Measurements from ENCODE around the gene EYA2. TPM values are rescaled to one million over a fixed set of nuclear protein-coding genes. Genes with fewer than 3 reads are reported as not detected.

EYA2 gene
- total RNA-seq, 3 donors from 2014 or later (not counting 1 experiment from before 2014, with no cell fraction given) = 0.30 TPM; not detected in 2

GRCh38 chr20:46963758-46964617 lies 69.3 kb downstream of the EYA2 start:
- H3K27ac ChIP-seq (ENCODE audit: low read length) = no peak overlapping the region
- H3K4me3 Mint-ChIP-seq = no peak overlapping the region
- no peaks in the 10 kb centered on the region for H3K9me3 Mint-ChIP-seq
- WGBS (ENCODE audit: insufficient coverage) = 83% methylated on average over 13 of the region's 13 CpGs
- TF ChIP-seq, protein P1, sequence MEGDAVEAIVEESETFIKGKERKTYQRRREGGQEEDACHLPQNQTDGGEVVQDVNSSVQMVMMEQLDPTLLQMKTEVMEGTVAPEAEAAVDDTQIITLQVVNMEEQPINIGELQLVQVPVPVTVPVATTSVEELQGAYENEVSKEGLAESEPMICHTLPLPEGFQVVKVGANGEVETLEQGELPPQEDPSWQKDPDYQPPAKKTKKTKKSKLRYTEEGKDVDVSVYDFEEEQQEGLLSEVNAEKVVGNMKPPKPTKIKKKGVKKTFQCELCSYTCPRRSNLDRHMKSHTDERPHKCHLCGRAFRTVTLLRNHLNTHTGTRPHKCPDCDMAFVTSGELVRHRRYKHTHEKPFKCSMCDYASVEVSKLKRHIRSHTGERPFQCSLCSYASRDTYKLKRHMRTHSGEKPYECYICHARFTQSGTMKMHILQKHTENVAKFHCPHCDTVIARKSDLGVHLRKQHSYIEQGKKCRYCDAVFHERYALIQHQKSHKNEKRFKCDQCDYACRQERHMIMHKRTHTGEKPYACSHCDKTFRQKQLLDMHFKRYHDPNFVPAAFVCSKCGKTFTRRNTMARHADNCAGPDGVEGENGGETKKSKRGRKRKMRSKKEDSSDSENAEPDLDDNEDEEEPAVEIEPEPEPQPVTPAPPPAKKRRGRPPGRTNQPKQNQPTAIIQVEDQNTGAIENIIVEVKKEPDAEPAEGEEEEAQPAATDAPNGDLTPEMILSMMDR (IDR thresholded peaks at IDR 0.05) = no peak
- intact Hi-C loops (cut with micrococcal nuclease) = no loop called here
- H3K36me3 ChIP-seq (ENCODE audit: control insufficient read depth, insufficient read depth, low read length) = no peaks in the 10 kb centered on the region
- no peak for DNase-seq
- no peak overlapping the region for H3K27ac Mint-ChIP-seq
- no peaks in the 10 kb centered on the region for H3K4me1 Mint-ChIP-seq
- no peaks in the 10 kb centered on the region for H3K36me3 Mint-ChIP-seq
- H3K4me3 ChIP-seq (ENCODE audit: low read length) = no peak overlapping the region
- no peaks in the 10 kb centered on the region for H3K27me3 ChIP-seq (ENCODE audit: control insufficient read depth, insufficient read depth, low read length)
- no peaks in the 10 kb centered on the region for H3K4me1 ChIP-seq (ENCODE audit: control insufficient read depth, insufficient read depth, low read length)
- no peak for ATAC-seq
- H3K27me3 Mint-ChIP-seq (ENCODE audit: low read depth in 2 of 2) = peaks cover 0 to 7% of the 10 kb centered on the region in 2 donors
- no peaks in the 10 kb centered on the region for H3K9me3 ChIP-seq (ENCODE audit: control insufficient read depth, insufficient read depth, low read length)

DNA sequence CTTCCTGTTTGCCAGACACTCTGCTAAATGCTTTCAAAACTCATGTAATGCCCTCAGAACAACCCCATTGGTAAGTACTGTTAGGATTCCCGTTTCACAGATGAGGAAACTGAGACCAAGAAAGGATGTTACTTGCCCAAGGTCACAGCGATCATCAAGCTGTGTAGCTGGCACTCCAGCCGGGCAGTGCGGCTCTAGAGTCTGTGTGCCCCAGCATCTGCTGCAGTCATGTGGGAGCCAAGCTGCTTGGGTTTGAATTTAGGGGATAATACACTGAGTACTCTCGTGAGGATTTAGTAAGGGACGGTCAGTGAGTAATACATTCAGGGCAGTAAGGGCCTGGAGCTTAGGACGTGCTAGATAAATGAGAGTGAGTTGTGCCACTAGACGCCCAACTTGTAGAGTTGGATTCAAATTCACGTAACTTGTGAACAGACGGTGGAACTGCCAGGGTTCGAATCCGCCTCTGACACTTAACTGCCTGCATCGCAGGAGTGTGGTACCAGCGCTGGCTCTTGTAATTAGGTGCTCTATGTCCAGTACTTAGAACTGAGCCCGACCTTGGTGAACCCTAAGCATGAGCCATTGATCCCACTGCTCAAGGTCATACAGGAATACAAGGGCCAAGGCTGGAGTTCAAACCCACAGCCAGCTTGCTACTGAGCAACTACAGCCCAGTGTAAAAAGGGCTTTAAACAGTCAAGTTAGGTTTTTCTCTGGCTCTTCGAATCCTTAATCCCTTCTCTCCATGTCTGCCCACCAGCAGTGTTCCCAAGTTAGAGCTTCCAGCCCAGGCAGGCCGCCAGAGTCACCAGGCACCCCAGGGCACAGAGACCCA lies 70.2 kb downstream of the EYA2 start:
- TF ChIP-seq, protein P1 (IDR thresholded peaks at IDR 0.05) = no peak
- DNase-seq = no peak
- Histone ChIP-seq H3K27ac (ENCODE audit: low read length) (no peak overlapping the region), H3K4me1 (ENCODE audit: control insufficient read depth, insufficient read depth, low read length) (no peaks in the 10 kb centered on the region), H3K9me3 (ENCODE audit: control insufficient read depth, insufficient read depth, low read length) (no peaks in the 10 kb centered on the region), H3K27me3 (ENCODE audit: control insufficient read depth, insufficient read depth, low read length) (no peaks in the 10 kb centered on the region), H3K36me3 (ENCODE audit: control insufficient read depth, insufficient read depth, low read length) (no peaks in the 10 kb centered on the region), H3K4me3 (ENCODE audit: low read length) (no peak overlapping the region)
- Mint-ChIP-seq H3K4me1 (no peaks in the 10 kb centered on the region), H3K27me3 (ENCODE audit: low read depth in 2 of 2) (peaks cover 0 to 6% of the 10 kb centered on the region in 2 donors), H3K9me3 (no peaks in the 10 kb centered on the region), H3K27ac (no peak overlapping the region), H3K4me3 (no peak overlapping the region), H3K36me3 (no peaks in the 10 kb centered on the region)
- intact Hi-C loops (cut with micrococcal nuclease) = no loop called here
- 88% methylated on average over 17 of the region's 17 CpGs for WGBS (ENCODE audit: insufficient coverage)
- ATAC-seq = no peak

GRCh38 chr20:46965477-46965876 lies 70.8 kb downstream of the EYA2 start:
- Mint-ChIP-seq H3K4me1 (no peaks in the 10 kb centered on the region), H3K36me3 (no peaks in the 10 kb centered on the region), H3K27ac (no peak overlapping the region), H3K27me3 (ENCODE audit: low read depth in 2 of 2) (peaks cover 0 to 6% of the 10 kb centered on the region in 2 donors), H3K4me3 (no peak overlapping the region), H3K9me3 (no peaks in the 10 kb centered on the region)
- ATAC-seq (no peak), DNase-seq (no peak)
- H3K27me3 ChIP-seq (ENCODE audit: control insufficient read depth, insufficient read depth, low read length) = no peaks in the 10 kb centered on the region
- TF ChIP-seq, protein P1 (IDR thresholded peaks at IDR 0.05) = no peak
- no peaks in the 10 kb centered on the region for H3K9me3 ChIP-seq (ENCODE audit: control insufficient read depth, insufficient read depth, low read length)
- intact Hi-C loops (cut with micrococcal nuclease) = no loop called here
- no peak overlapping the region for H3K4me3 ChIP-seq (ENCODE audit: low read length)
- no peak overlapping the region for H3K27ac ChIP-seq (ENCODE audit: low read length)
- no peaks in the 10 kb centered on the region for H3K4me1 ChIP-seq (ENCODE audit: control insufficient read depth, insufficient read depth, low read length)
- no peaks in the 10 kb centered on the region for H3K36me3 ChIP-seq (ENCODE audit: control insufficient read depth, insufficient read depth, low read length)
- WGBS (ENCODE audit: insufficient coverage) = 75% methylated on average over 14 of the region's 14 CpGs

Data from natural killer cell (primary cell).